ENCODE data around the gene NAB2.

- TF ChIP-seq, protein P1, sequence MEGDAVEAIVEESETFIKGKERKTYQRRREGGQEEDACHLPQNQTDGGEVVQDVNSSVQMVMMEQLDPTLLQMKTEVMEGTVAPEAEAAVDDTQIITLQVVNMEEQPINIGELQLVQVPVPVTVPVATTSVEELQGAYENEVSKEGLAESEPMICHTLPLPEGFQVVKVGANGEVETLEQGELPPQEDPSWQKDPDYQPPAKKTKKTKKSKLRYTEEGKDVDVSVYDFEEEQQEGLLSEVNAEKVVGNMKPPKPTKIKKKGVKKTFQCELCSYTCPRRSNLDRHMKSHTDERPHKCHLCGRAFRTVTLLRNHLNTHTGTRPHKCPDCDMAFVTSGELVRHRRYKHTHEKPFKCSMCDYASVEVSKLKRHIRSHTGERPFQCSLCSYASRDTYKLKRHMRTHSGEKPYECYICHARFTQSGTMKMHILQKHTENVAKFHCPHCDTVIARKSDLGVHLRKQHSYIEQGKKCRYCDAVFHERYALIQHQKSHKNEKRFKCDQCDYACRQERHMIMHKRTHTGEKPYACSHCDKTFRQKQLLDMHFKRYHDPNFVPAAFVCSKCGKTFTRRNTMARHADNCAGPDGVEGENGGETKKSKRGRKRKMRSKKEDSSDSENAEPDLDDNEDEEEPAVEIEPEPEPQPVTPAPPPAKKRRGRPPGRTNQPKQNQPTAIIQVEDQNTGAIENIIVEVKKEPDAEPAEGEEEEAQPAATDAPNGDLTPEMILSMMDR (IDR thresholded peaks at IDR 0.05): no peak
- TF ChIP-seq POLR2AphosphoS5 (IDR thresholded peaks at IDR 0.05) (no peak), POLR2A (IDR thresholded peaks at IDR 0.05) (no peak)
Measured at GRCh38 chr12:57099766-57100165, 10.9 kb downstream of the NAB2 start.
